SK-N-SH (cell line): ENCODE data around the gene RAB19. TPM values are rescaled to one million over a fixed set of nuclear protein-coding genes. Genes with fewer than 3 reads are reported as not detected.
"Not testable (repeated sequence)": the region's sequence is repeated elsewhere in the genome, so short reads cannot be mapped to it uniquely, and the experiment has no call there.

Experiments
- CTCF ChIA-PET: fragments of 300-600, 350-600 bp; formaldehyde crosslinking; extraction: SDS; loops from one replicate; lab custom pipeline; 2021; lab: Yijun Ruan, JAX
- POLR2A ChIA-PET: fragments of 350-600 bp; sonication (Branson Sonifier 250); formaldehyde crosslinking; extraction: SDS; loops from one replicate; lab custom pipeline; 2020; ENCODE audit warnings: antibody characterized with exemption, inconsistent platforms; lab: Yijun Ruan, JAX
- DNase-seq: peaks from one replicate; pipeline ENCODE4 v3.0.0; 2012
- H2AFZ ChIP-seq: fragments of 200-600 bp; sonication (generic); 2 replicates; pipeline ENCODE4 v1.8.1; 2016; ENCODE audit warnings: antibody characterized with exemption, mild to moderate bottlenecking, low read depth
- H3F3A ChIP-seq: fragments of 200-600 bp; sonication (generic); replicated peaks from 2 replicates; pipeline ENCODE3; 2016; ENCODE audit warnings: antibody characterized with exemption, mild to moderate bottlenecking; ENCODE audit not compliant: insufficient read depth
- H3K27ac ChIP-seq, 2 experiments: fragments of 200-500 bp in 1 of 2; fragments of 200-600 bp in 1 of 2; sonication (Bioruptor generic) in 1 of 2; sonication (generic), shearing (Covaris generic) in 1 of 2; 2 replicates each; pipeline versions ENCODE4 v1.5.1 to v1.6.1; 2014 to 2016; ENCODE audit warnings: low read depth in 2 of 2, inconsistent platforms in 1 of 2, low read length in 1 of 2, mild to moderate bottlenecking in 1 of 2, mixed read lengths in 1 of 2
- H3K27me3 ChIP-seq: fragments of 200-600 bp; sonication (generic), shearing (Covaris generic); 2 replicates; pipeline ENCODE4 v1.6.1; 2016; ENCODE audit warnings: mixed run types; ENCODE audit not compliant: insufficient read depth
- H3K36me3 ChIP-seq, 2 experiments: fragments of 200-500 bp in 1 of 2; fragments of 200-600 bp in 1 of 2; sonication (Bioruptor generic) in 1 of 2; sonication (generic) in 1 of 2; replicated peaks in 1 of 2; 2 replicates each; pipeline versions ENCODE3 to v1.5.1; 2014 to 2016; ENCODE audit warnings: low read length in 1 of 2, mild to moderate bottlenecking in 1 of 2; ENCODE audit not compliant: insufficient read depth in 2 of 2, control insufficient read depth in 1 of 2
- H3K4me1 ChIP-seq, 2 experiments: fragments of 200-500 bp in 1 of 2; fragments of 200-600 bp in 1 of 2; sonication (Bioruptor generic) in 1 of 2; sonication (generic), shearing (Covaris generic) in 1 of 2; 2 replicates each; pipeline versions ENCODE4 v1.5.1 to v1.6.1; 2014 to 2016; ENCODE audit warnings: low read depth in 1 of 2, low read length in 1 of 2, mixed run types in 1 of 2; ENCODE audit not compliant: insufficient read depth in 2 of 2, control insufficient read depth in 1 of 2
- H3K4me2 ChIP-seq: fragments of 200-600 bp; sonication (generic), shearing (Covaris generic); 2 replicates; pipeline ENCODE4 v1.6.1; 2017; ENCODE audit warnings: mixed run types
- H3K4me3 ChIP-seq, 2 experiments: fragments of 200-500 bp in 1 of 2; fragments of 200-600 bp in 1 of 2; sonication (Bioruptor generic) in 1 of 2; sonication (generic), shearing (Covaris generic) in 1 of 2; 2 replicates each; pipeline versions ENCODE4 v1.5.1 to v1.8.1; 2014 to 2016; ENCODE audit warnings: low read depth in 2 of 2, inconsistent platforms in 1 of 2, low read length in 1 of 2, mild to moderate bottlenecking in 1 of 2, mixed read lengths in 1 of 2, moderate library complexity in 1 of 2
- H3K79me2 ChIP-seq: fragments of 200-600 bp; sonication (generic); 2 replicates; pipeline ENCODE4 v1.8.1; 2017; ENCODE audit warnings: mild to moderate bottlenecking; ENCODE audit not compliant: insufficient read depth
- H3K9ac ChIP-seq: fragments of 200-600 bp; sonication (generic); 2 replicates; pipeline ENCODE4 v1.6.1; 2017; ENCODE audit warnings: mixed run types
- H3K9me2 ChIP-seq: fragments of 200-600 bp; sonication (generic); 2 replicates; pipeline ENCODE4 v1.6.1; 2017; ENCODE audit warnings: mixed run types
- H3K9me3 ChIP-seq: fragments of 200-600 bp; sonication (generic); 2 replicates; pipeline ENCODE4 v1.6.1; 2017; ENCODE audit warnings: mixed run types, mild to moderate bottlenecking, moderate library complexity
- H4K20me1 ChIP-seq: fragments of 200-600 bp; sonication (generic); 2 replicates; pipeline ENCODE4 v1.6.1; 2017; ENCODE audit warnings: mild to moderate bottlenecking, mixed run types; ENCODE audit not compliant: insufficient read depth
- CHD2 ChIP-seq: fragments of 150-350 bp; IDR thresholded peaks from 2 replicates; pipeline ENCODE4 v1.6.1; 2018; ENCODE audit warnings: low read length; ENCODE audit not compliant: partially characterized antibody
- CTCF ChIP-seq: fragments of 200-600 bp; sonication (generic); IDR thresholded peaks from 2 replicates; pipeline ENCODE4 v1.6.1; 2017; ENCODE audit warnings: antibody characterized with exemption, mild to moderate bottlenecking, moderate library complexity
- ELF1 ChIP-seq: IDR thresholded peaks from 2 replicates; pipeline ENCODE4 v1.4.0; 2012
- EP300 ChIP-seq, 2 experiments: IDR thresholded peaks; 2 replicates each; pipeline versions ENCODE4 v1.4.0 to v1.6.1; 2012; ENCODE audit warnings: borderline replicate concordance in 1 of 2, low read depth in 1 of 2, low read length in 1 of 2
- EZH2phosphoT487 ChIP-seq: fragments of 200-600 bp; sonication (generic); IDR thresholded peaks from 2 replicates; pipeline ENCODE4 v1.6.1; 2017; ENCODE audit warnings: low read depth, mixed run types, mild to moderate bottlenecking, antibody characterized with exemption, moderate library complexity, borderline replicate concordance
- MAX ChIP-seq: IDR thresholded peaks from 2 replicates; pipeline ENCODE4 v1.4.0; 2012; ENCODE audit warnings: low read depth
- MEF2A ChIP-seq: IDR thresholded peaks from 2 replicates; pipeline ENCODE4 v1.4.0; 2012; ENCODE audit warnings: low read depth, borderline replicate concordance
- MXI1 ChIP-seq: IDR thresholded peaks from 2 replicates; pipeline ENCODE4 v1.6.1; 2012; ENCODE audit warnings: mild to moderate bottlenecking, low read depth, low read length, improper control_type of control experiment
- NFIC ChIP-seq: IDR thresholded peaks from 2 replicates; pipeline ENCODE4 v1.4.0; 2012; ENCODE audit warnings: borderline replicate concordance
- POLR2AphosphoS5 ChIP-seq: IDR thresholded peaks from 2 replicates; pipeline ENCODE4 v1.6.1; 2012; ENCODE audit warnings: low read depth, low read length
- RAD21 ChIP-seq: IDR thresholded peaks from 2 replicates; pipeline ENCODE4 v1.6.1; 2012; ENCODE audit warnings: mild to moderate bottlenecking, low read length
- SMC3 ChIP-seq: IDR thresholded peaks from 2 replicates; pipeline ENCODE4 v1.6.1; 2012; ENCODE audit warnings: low read depth, low read length, improper control_type of control experiment
- TEAD4 ChIP-seq: IDR thresholded peaks from 2 replicates; pipeline ENCODE4 v1.4.0; 2012; ENCODE audit warnings: mild to moderate bottlenecking, borderline replicate concordance; ENCODE audit not compliant: insufficient read depth
- YY1 ChIP-seq: IDR thresholded peaks from 2 replicates; pipeline ENCODE4 v1.4.0; 2012; ENCODE audit warnings: low read depth, mild to moderate bottlenecking
- ZBTB33 ChIP-seq: IDR thresholded peaks from 2 replicates; pipeline ENCODE4 v1.4.0; 2012; ENCODE audit warnings: low read depth, borderline replicate concordance
- whole genome bisulfite sequencing: methylation state at CpG from one replicate; pipeline ENCODE4 v1.1.6; 2017; ENCODE audit warnings: low lambda C conversion rate; 5-methylcytosine and 5-hydroxymethylcytosine counted together
- polyA plus RNA-seq, 3 experiments: library from polyadenylated mRNA; depleted of rRNA; stranded (reverse); fragments of >200 nt; gene quantifications; 2 replicates each; pipeline ENCODE4 v1.2.3, GENCODE V29; 2012

The RAB19 gene
- polyA plus RNA-seq, 1 of the 3 experiments (the other 2 are of a cell fraction) = not detected

GRCh38 chr7:140451716-140452115 lies 47.9 kb downstream of the RAB19 start:
- Histone ChIP-seq H3K9me3 (no peaks in the 10 kb centered on the region), H3K4me1 (no peaks in the 10 kb centered on the region), H3K27me3 (no peaks in the 10 kb centered on the region), H3F3A (no peaks in the 10 kb centered on the region), H3K27ac (no peak overlapping the region), H3K4me2 (no peak overlapping the region), H2AFZ (no peak overlapping the region), H3K36me3 (peaks cover 37 to 38% of the 10 kb centered on the region in 2 experiments), H3K9me2 (no peaks in the 10 kb centered on the region), H3K79me2 (no peaks in the 10 kb centered on the region), H3K9ac (no peak overlapping the region), H3K4me3 (no peak overlapping the region), H4K20me1 (0 out of 2 replicates have a peak, but pooled peaks cover 2% of the 10 kb centered on the region)
- 63% methylated on average over 1 of the region's 1 CpG for WGBS
- POLR2A ChIA-PET = no interaction called here
- DNase-seq = no peak
- CTCF ChIA-PET = interaction anchor here (2.4 kb wide), 1 partner anchor 8 kb away, joined by 13 read pairs; no protein-coding TSS in a partner anchor
- TF ChIP-seq CHD2 (no peak), ELF1 (no peak), EP300 (IDR thresholded peaks at IDR 0.05; ENCODE audit: borderline replicate concordance in 1 of 2, low read depth in 1 of 2, low read length in 1 of 2) (no peak), NFIC (no peak), ZBTB33 (no peak), POLR2AphosphoS5 (no peak), TEAD4 (no peak), CTCF (no peak), EZH2phosphoT487 (no peak), MXI1 (no peak), SMC3 (no peak), MAX (no peak), YY1 (no peak), MEF2A (no peak)

GRCh38 chr7:140453273-140453672 lies 49.4 kb downstream of the RAB19 start:
- H3F3A ChIP-seq = no peaks in the 10 kb centered on the region
- H3K79me2 ChIP-seq = no peaks in the 10 kb centered on the region
- ChIA-PET CTCF (interaction anchor here (0.7 to 2.4 kb wide), 3 partner anchors 10 to 22 kb away, joined by 3 to 13 read pairs (median 5); no protein-coding TSS in a partner anchor), POLR2A (no interaction called here)
- over 99% methylated on average over 4 of the region's 4 CpGs for WGBS
- H3K4me2 ChIP-seq = no peak overlapping the region
- H3K9me2 ChIP-seq = no peaks in the 10 kb centered on the region
- H2AFZ ChIP-seq = no peak overlapping the region
- peaks cover 9% of the 10 kb centered on the region; the same call in 1 of the 2 replicates for H4K20me1 ChIP-seq
- H3K36me3 ChIP-seq = peaks cover 51% of the 10 kb centered on the region in 2 experiments
- no peak overlapping the region for H3K4me3 ChIP-seq
- no peak overlapping the region for H3K9ac ChIP-seq
- H3K4me1 ChIP-seq = no peaks in the 10 kb centered on the region
- TF ChIP-seq RAD21 = no peak
- H3K27me3 ChIP-seq = no peaks in the 10 kb centered on the region
- DNase-seq = no peak
- no peak overlapping the region for H3K27ac ChIP-seq
- no peaks in the 10 kb centered on the region for H3K9me3 ChIP-seq

- H3K4me1 ChIP-seq, H3K4me3 ChIP-seq, H3K9me3 ChIP-seq, H3K79me2 ChIP-seq, POLR2A ChIA-PET, H3K27me3 ChIP-seq, H3K27ac ChIP-seq, H3K4me2 ChIP-seq, H3K9me2 ChIP-seq, H3F3A ChIP-seq, DNase-seq, H2AFZ ChIP-seq, H3K9ac ChIP-seq, H4K20me1 ChIP-seq: not testable (repeated sequence)
- CTCF ChIA-PET = interaction anchor here (1.0 to 2.4 kb wide), 3 partner anchors 10 to 24 kb away, joined by 5 to 13 read pairs (median 5); no protein-coding TSS in a partner anchor
- 97% methylated on average over 9 of the region's 9 CpGs for WGBS
- peaks cover 58 to 59% of the 10 kb centered on the region in 2 experiments for H3K36me3 ChIP-seq
Observed at GRCh38 chr7:140453785-140454656, 50.2 kb downstream of the RAB19 start.
